Breast epithelium (tissue), 4 donors: ENCODE measurements around the gene SRF. TPM values are rescaled to one million over a fixed set of nuclear protein-coding genes. Genes with fewer than 3 reads are reported as not detected.

ENCODE experiments used
- DNase-seq, 2 donors: peaks; one replicate each; pipeline ENCODE4 v3.0.0-alpha.2; 2019; ENCODE audit warnings: low spot score in 2 of 2
- H3K27ac ChIP-seq, 2 donors: fragments of 200-600 bp; sonication (generic) in 1 of 2; one replicate each; pipeline ENCODE4 v1.5.1; 2016 to 2019; ENCODE audit warnings: mild to moderate bottlenecking in 1 of 2
- H3K27me3 ChIP-seq, 2 donors: fragments of 200-600 bp; sonication (generic) in 1 of 2; one replicate each; pipeline versions ENCODE4 v1.5.1 to v1.6.0; 2017 to 2019; ENCODE audit warnings: control low read depth in 1 of 2, mild to moderate bottlenecking in 1 of 2
- H3K36me3 ChIP-seq: fragments of 200-600 bp; one replicate; pipeline ENCODE4 v1.5.1; 2019
- H3K4me1 ChIP-seq, 2 donors: fragments of 200-600 bp; sonication (generic); one replicate each; pipeline ENCODE4 v1.5.1; 2016 to 2019; ENCODE audit warnings: control low read depth in 1 of 2
- H3K4me3 ChIP-seq, 3 donors: fragments of 200-600 bp; sonication (generic); 1 replicate in 2 of 3; 2 replicates in 1 of 3; pipeline ENCODE4 v1.5.1; 2016 to 2019; ENCODE audit warnings: mild to moderate bottlenecking in 3 of 3, moderate library complexity in 2 of 3
- H3K9me3 ChIP-seq, 2 donors: fragments of 200-600 bp; sonication (generic) in 1 of 2; one replicate each; pipeline ENCODE4 v1.5.1; 2016 to 2019; ENCODE audit warnings: control low read depth in 1 of 2
- POLR2A ChIP-seq: fragments of 450-650 bp; IDR thresholded peaks from one replicate; pipeline ENCODE4 v1.6.1; 2016; ENCODE audit warnings: antibody characterized with exemption, mild to moderate bottlenecking, moderate library complexity
- POLR2AphosphoS5 ChIP-seq, 3 donors: sonication (generic); formaldehyde crosslinking; IDR thresholded peaks; one replicate each; pipeline ENCODE4 v1.6.1; 2017; ENCODE audit warnings: antibody characterized with exemption in 3 of 3
- intact Hi-C: fragments of 100-400 bp; cut with DNase I; formaldehyde crosslinking; loops from one replicate; pipeline ENCODE4 v1.15.1; 2023; ENCODE audit warnings: low total_unique reads
- total RNA-seq, 3 donors: library from RNA; depleted of rRNA; stranded (reverse); fragments of >200 nt; gene quantifications; one replicate each; pipeline ENCODE4 v1.1.0, GENCODE V29; 2016
- TF ChIP-seq, protein P1 (sequence below), 3 donors: fragments of 450-650 bp; IDR thresholded peaks; one replicate each; pipeline ENCODE4 v1.5.1; 2016 to 2017; ENCODE audit warnings: antibody characterized with exemption in 3 of 3, mild to moderate bottlenecking in 3 of 3, moderate library complexity in 3 of 3

SRF gene
- total RNA-seq = 10 to 100 TPM; 18.1 to 32.1 (median 28.5) TPM

DNA sequence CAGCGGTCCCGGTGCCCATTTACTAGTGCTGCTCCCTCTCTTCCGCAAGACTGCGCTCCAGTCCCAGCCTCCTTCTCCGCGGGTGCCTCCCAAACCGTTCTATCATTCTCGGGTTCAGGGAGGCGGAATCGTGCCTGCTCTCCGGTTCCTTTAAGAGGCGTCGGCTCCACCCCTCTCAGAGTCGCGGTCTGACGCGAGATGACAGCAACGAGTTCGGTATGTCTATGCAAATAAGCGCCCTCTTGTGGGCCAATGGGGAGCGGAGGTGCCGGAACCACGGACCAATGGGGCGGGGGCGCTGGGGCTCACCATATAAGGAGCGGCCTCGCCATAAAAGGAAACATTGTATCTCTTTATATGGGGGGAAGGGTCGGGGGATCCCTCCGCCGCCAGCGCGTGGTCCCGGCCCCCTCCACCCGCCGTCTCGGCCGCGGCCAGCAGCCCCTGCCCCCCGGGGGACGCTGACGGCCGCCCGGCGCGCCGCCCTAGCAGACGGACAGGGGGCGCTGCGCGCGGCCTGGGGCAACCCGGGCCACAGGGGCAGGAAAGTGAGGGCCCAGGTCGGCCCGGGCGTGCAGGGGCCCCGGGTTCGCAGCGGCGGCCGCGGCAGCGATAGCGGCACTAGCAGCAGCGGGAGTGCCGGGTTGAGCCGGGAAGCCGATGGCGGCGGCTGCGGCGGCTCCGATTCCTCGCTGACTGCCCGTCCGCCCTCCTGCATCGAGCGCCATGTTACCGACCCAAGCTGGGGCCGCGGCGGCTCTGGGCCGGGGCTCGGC lies at the start of gene SRF:
SRF (plus strand) TSS at position 339 of the 776 bp plus-strand sequence; CDS start at position 727, 388 bp downstream.
- peak; percentile 99 to 100 for DNase-seq
- H3K36me3 ChIP-seq = no peaks in the 10 kb centered on the region
- H3K27ac ChIP-seq = peak within 1 kb of the TSS; percentile 99 to 100
- no peaks in the 10 kb centered on the region for H3K9me3 ChIP-seq
- intact Hi-C loops = no loop called here
- H3K4me3 ChIP-seq = peak within 1 kb of the TSS; percentile 97 to 100 (median 97)
- peak; percentile 49 for TF ChIP-seq POLR2A
- TF ChIP-seq, protein P1, sequence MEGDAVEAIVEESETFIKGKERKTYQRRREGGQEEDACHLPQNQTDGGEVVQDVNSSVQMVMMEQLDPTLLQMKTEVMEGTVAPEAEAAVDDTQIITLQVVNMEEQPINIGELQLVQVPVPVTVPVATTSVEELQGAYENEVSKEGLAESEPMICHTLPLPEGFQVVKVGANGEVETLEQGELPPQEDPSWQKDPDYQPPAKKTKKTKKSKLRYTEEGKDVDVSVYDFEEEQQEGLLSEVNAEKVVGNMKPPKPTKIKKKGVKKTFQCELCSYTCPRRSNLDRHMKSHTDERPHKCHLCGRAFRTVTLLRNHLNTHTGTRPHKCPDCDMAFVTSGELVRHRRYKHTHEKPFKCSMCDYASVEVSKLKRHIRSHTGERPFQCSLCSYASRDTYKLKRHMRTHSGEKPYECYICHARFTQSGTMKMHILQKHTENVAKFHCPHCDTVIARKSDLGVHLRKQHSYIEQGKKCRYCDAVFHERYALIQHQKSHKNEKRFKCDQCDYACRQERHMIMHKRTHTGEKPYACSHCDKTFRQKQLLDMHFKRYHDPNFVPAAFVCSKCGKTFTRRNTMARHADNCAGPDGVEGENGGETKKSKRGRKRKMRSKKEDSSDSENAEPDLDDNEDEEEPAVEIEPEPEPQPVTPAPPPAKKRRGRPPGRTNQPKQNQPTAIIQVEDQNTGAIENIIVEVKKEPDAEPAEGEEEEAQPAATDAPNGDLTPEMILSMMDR (IDR thresholded peaks at IDR 0.05) = peak in 2 of 3 donors; percentile 33 to 82
- peak; percentile 71 to 93 (median 74) for TF ChIP-seq POLR2AphosphoS5 (IDR thresholded peaks at IDR 0.05)
- no peaks in the 10 kb centered on the region for H3K27me3 ChIP-seq
- H3K4me1 ChIP-seq = peaks cover 11 to 24% of the 10 kb centered on the region in 2 donors

DNA sequence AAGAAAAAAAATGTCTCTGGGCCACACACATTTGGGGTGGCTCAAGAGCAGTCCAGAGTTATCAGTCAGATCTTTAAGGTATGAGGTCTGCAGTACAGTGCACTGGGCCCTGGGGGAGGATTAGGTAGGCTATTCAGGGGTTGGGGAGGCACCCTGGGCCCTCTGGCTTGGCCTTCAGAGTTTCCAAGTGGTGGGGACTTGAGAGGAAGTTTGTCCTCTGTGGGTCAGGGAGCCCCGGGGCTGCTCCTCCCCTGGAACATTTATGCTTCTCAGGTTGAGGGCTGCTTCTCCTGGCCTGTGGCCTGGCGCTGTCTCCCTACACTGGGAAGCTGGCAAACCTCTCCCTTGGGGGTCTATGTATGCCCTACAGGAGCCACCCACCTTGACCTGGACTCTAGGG lies 48.9 kb upstream of the SRF start:
- Histone ChIP-seq H3K4me3 (no peak overlapping the region), H3K36me3 (no peaks in the 10 kb centered on the region), H3K9me3 (no peaks in the 10 kb centered on the region), H3K27me3 (no peaks in the 10 kb centered on the region), H3K4me1 (peaks cover 12 to 28% of the 10 kb centered on the region in 2 donors), H3K27ac (peak overlapping the region; percentile 65 to 90)
- TF ChIP-seq POLR2A = no peak
- TF ChIP-seq, protein P1 (IDR thresholded peaks at IDR 0.05) = no peak
- TF ChIP-seq POLR2AphosphoS5 (IDR thresholded peaks at IDR 0.05) = no peak
- intact Hi-C loops = no loop called here
- no peak for DNase-seq

DNA sequence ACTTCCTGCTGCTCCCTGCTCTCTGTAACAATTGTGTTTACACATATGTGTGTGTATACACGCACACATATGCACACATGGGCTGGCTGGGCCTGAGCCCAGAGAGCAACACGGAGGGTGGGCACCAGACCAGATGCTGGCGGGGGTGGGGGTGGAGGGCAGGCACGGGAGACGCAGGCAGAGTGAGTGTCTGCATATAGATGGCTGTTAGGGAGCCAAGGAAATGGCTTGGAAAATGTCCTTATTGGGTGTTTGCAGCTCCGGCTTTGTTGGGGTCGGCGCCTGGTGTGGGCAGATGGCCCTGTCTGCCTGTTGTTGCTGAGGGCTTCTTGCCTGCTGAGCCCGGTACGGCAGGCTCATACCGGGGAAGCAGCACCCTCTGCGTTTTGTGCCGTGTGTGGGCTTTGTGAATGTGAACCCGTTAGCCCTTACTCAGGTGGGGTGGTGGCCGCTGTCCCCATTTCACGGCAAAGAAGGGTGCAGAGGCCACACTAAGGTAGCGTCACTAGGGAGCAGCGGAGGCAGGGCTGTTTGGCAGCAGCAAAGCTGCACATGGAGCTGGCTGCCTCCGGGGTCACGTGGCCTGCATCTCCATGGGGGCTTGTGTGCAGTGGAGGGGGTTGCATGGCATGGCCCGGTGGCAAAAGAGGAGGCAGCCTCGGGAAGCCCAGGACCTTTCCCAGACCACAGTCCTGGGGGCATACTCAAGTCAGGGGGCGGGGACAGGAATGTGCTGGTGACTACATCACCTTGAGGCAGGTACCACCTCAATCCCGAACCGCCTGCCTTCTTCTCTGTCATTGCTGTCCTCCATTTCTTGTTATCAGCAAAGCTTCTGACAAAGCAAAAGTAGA lies 47.4 kb upstream of the SRF start:
- H3K4me1 ChIP-seq = peaks cover 12 to 28% of the 10 kb centered on the region in 2 donors
- TF ChIP-seq POLR2AphosphoS5 (IDR thresholded peaks at IDR 0.05) (no peak), POLR2A (no peak)
- H3K4me3 ChIP-seq = peak overlapping the region in 2 of 3 donors; percentile 20 to 46
- intact Hi-C loops = no loop called here
- H3K27ac ChIP-seq = peak overlapping the region; percentile 19 to 72
- no peaks in the 10 kb centered on the region for H3K36me3 ChIP-seq
- no peaks in the 10 kb centered on the region for H3K9me3 ChIP-seq
- no peak for DNase-seq
- H3K27me3 ChIP-seq = no peaks in the 10 kb centered on the region

DNA sequence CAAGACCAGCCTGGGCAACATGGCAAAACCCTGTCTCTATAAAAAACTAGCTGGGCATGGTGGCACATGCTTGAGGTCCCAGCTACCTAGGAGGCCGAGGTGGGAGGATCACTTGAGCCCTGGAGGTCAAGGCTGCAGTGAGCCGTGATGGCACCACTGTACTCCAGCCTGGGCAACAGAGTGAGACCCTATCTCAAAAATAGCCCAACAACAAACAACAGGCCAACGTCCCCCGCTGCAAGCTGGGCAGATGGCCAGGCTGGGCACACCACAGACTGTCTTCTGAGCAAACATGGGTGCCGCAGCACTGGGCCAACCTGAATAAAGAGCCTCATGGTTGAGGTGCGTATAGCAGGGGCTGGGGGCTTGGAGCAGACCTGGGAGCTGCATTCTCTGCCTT lies 46.6 kb upstream of the SRF start:
- peak overlapping the region; percentile 18 to 72 for H3K27ac ChIP-seq
- intact Hi-C loops = no loop called here
- H3K9me3 ChIP-seq = no peaks in the 10 kb centered on the region
- no peaks in the 10 kb centered on the region for H3K27me3 ChIP-seq
- DNase-seq = no peak
- no peaks in the 10 kb centered on the region for H3K36me3 ChIP-seq
- H3K4me1 ChIP-seq = peaks cover 16 to 28% of the 10 kb centered on the region in 2 donors
- no peak overlapping the region for H3K4me3 ChIP-seq
- TF ChIP-seq POLR2A (no peak), POLR2AphosphoS5 (IDR thresholded peaks at IDR 0.05) (no peak)
- TF ChIP-seq, protein P1 (IDR thresholded peaks at IDR 0.05) = no peak

DNA sequence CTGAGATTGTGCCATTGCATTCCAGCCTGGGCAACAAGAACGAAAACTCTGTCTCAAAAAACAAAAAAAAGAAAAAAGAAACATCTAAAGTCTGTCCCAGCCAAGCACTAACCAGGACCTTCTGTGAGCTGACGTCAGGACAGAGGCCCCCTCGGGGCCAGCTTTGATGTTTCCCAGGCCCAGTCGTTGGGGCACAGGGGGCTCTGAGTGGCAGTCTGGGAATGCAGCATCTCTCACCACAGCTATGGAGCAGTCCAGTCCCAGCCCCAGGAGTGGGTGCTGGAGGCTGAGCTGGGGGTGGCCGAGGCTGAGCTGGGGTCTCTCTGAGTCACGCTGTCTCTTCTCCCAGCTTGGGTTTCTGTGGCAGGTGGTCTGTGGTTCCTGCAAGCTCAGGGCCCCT lies 46.0 kb upstream of the SRF start:
- Histone ChIP-seq H3K27ac (peak overlapping the region; percentile 18 to 88), H3K27me3 (no peaks in the 10 kb centered on the region), H3K4me3 (no peak overlapping the region), H3K9me3 (no peaks in the 10 kb centered on the region), H3K4me1 (peaks cover 16 to 28% of the 10 kb centered on the region in 2 donors), H3K36me3 (no peaks in the 10 kb centered on the region)
- DNase-seq = no peak
- TF ChIP-seq POLR2A (no peak), POLR2AphosphoS5 (IDR thresholded peaks at IDR 0.05) (peak in 1 of 3 donors; percentile 44)
- TF ChIP-seq, protein P1 (IDR thresholded peaks at IDR 0.05) = no peak
- intact Hi-C loops = no loop called here
